GM18861 (cell line): Measurements from ENCODE around the gene PRSS2.

ENCODE experiments used
- ATAC-seq: cut with Tn5 transposase; IDR thresholded peaks from one replicate; pipeline ENCODE4 v1.9.1; 2021; ENCODE audit not compliant: unreplicated experiment

Gene PRSS2

DNA sequence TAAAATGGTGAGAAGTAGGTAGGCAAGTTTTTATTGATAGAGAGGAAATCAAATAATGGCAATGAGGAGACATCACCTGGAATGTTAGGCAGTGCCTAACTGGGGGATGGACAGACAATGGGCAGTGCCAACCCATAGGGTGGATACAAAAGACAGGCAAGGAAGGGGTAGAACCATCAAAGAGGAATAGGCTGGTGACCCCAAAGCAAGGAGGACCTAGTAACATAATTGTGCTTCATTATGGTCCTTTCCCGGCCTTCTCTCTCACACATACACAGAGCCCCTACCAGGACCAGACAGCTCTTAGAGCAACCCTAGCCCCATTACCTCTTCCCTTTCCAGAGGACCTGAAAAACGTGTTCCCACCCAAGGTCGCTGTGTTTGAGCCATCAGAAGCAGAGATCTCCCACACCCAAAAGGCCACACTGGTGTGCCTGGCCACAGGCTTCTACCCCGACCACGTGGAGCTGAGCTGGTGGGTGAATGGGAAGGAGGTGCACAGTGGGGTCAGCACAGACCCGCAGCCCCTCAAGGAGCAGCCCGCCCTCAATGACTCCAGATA, 30.0 kb downstream of the PRSS2 start:
- no peak for ATAC-seq

- ATAC-seq = no peak
Measured at GRCh38 chr7:142801601-142802295, 31.0 kb downstream of the PRSS2 start.

DNA sequence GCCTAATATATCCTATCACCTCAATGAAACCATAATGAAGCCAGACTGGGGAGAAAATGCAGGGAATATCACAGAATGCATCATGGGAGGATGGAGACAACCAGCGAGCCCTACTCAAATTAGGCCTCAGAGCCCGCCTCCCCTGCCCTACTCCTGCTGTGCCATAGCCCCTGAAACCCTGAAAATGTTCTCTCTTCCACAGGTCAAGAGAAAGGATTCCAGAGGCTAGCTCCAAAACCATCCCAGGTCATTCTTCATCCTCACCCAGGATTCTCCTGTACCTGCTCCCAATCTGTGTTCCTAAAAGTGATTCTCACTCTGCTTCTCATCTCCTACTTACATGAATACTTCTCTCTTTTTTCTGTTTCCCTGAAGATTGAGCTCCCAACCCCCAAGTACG, 31.5 kb downstream of the PRSS2 start:
- no peak for ATAC-seq

- ATAC-seq = no peak
Measured at GRCh38 chr7:142803901-142804300, 33.1 kb downstream of the PRSS2 start.

DNA sequence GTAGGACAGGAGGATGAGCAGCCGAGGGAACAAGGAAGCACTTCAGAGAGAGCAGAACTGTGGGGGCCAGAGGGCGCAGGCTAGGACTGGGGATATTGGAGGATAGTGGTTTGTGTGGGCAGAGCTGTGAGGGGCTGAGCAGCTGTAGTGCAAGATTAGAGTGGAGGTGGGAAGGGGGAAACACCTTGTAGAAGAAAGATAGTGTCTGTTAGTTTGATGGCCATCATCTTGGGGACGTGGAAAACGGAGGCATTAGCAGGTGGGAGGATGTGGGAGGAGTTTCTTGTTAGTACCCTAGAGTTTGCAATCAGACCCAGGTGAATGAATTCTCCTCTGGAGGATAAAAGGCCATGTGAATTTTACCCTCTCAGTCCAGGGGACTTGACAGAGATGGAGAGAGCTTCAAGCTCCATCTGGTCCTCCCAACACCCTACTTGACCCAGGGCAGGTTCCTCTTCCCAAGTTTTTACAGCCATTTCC, 34.0 kb downstream of the PRSS2 start:
- ATAC-seq = no peak

DNA sequence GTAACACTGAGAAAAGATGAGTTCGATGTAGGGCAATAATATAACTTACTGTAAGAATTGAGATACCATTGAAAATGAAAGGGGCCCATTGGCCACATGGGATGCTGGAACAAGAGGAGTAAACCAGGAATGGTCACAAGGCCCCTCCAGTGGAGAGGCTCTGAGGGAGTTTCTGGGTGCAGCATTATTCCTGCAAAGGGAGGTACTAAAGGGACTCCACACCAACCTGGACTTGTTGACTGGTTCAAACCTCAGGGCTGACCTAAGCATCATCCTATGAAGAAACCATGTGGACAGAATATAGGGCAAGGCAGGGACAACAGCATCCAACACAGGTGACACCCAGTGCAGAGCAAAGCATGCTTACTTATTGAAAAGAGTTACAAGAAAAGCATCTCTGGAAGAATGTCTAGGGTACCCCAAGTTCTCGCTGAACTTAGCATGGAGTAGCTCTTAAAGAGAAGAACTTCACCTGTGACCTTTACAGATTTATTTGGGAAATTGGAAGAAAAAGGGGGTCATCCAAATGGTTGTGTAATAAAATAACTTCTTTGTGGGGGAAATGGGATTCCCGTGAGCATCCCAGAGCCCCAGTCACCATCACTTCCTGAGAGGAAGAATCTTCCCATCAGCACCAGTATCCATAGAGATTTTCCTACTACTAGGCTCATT, 34.7 kb downstream of the PRSS2 start:
- ATAC-seq = no peak

DNA sequence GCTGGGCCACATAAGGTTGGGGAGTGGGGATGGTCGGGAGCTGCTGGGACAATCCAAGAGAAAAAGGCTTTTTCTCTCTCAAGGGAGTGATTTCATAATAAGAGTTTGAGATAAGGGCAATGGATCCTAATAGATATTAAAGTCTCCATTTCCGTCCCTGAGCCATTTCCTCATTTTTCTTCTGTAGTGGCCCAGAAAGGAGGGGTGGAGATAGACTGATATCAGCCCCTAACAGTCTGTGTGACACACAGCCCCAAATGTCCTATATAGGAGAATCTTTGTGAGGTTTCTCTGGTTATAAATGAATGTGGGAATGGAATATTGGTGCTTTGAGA, 35.2 kb downstream of the PRSS2 start:
- no peak for ATAC-seq

DNA sequence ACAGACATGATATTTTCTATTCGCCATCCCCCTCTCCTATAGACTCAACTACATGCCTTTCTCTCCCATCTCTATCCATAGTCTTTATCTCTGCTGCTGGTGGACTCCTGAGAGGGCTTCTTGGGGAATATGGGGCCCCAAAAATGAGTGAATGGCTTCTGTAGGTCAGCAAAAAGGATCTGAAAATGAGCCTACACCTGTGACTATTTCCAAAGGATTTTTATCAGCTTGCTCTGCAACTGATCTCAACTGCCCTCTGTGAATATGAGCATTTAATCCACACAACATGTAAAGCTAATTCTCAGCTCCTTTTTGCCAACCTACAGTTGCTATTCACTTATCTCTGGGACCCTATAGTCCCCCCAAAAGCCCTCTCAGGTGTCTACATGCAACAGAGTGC, 36.2 kb downstream of the PRSS2 start:
- no peak for ATAC-seq

DNA sequence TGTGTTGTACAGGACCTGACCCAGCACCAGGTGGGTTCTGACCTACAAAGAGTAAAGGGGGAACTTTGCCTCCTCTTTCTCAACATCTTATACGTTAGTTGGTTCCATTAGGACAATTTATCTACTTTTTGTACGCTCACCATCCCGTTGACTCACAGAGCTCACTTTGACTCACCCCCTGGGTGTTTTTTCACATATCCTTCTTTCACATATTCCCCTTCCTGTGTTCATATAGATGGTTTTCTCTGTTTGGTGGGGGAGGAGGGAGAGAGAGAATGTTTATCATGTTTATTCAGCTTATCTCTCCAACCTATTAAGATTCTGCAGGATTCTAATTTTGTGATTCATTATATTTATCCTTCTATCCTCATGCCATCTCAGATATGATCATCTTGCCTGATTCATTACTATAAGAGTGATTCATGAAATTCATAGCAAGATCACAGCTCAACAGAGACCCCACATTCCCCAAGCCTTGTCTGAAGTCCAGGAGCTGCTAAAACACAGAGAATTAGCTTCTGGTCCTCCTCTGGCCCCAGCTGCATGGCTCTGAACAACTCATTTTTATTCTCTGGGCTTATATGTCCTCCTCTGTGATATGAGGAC, 37.2 kb downstream of the PRSS2 start:
- ATAC-seq = peak; percentile 12

- ATAC-seq = peak; percentile 16
Measured at GRCh38 chr7:142808461-142808801, 37.7 kb downstream of the PRSS2 start.

DNA sequence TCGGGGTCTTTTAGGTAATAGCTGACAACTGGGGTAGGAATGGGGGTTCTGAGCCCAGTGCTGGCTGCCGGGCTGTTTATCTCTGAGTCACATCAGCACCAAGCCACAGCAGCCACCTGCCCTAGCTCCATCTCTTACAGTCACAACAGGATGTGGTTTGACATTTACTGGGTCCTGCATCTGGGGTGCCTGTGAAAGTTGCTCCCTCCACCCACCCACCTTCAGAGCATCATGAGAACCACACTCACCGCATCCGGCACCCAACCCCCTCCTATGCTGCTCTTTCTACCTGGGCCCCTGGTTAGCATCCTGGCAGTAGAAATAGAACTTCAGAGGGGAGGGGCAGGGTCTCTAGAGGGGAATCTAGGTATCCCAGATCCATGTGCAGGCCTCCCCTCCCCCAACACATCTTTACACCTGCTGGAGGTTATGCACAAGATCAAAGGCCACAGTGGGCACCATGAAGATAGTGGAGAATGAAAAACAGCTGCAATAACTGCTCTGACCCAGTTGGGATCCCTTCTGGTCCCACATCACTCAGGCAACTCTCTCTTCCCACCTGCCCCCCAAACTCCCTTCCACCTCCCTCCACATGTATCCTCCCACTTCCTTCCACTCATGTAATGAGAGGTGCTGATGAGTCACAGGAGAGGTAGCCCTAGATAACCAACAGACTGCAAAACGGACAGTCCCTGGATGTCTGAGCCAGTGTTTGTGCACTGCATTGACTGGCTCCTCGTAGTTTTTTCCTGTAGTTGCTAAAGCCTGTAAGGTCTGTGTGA, 38.2 kb downstream of the PRSS2 start:
- ATAC-seq = peak; percentile 81

DNA sequence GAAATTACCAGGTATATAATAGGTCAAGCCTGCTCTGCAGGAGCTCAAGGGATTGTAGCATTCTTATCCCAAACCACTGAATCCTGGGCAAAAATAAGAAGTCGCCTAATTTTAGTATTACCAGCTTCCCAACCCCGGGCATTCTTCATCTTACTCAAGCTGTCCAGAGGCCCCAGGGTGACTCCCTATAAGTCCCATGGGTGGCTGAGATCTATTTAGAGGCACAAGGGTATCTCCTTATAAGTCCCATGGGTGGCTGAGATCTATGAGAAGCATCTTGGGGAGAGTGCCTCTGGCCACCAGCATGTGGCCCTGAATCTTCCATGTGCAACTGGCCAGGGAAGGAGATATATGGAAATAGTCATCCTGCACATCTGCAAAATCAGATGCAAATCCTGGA, 38.9 kb downstream of the PRSS2 start:
- ATAC-seq = peak; percentile 22

- no peak for ATAC-seq
Measured at GRCh38 chr7:142811154-142811737, 40.5 kb downstream of the PRSS2 start.

GRCh38 chr7:142812437-142813215, 41.9 kb downstream of the PRSS2 start:
- no peak for ATAC-seq

GRCh38 chr7:142813226-142813625, 42.5 kb downstream of the PRSS2 start:
- ATAC-seq = no peak

GRCh38 chr7:142813699-142814098, 42.9 kb downstream of the PRSS2 start:
- no peak for ATAC-seq

GRCh38 chr7:142814451-142814850, 43.7 kb downstream of the PRSS2 start:
- no peak for ATAC-seq

GRCh38 chr7:142815134-142815533, 44.4 kb downstream of the PRSS2 start:
- no peak for ATAC-seq

- ATAC-seq = no peak
Measured at GRCh38 chr7:142817506-142817905, 46.7 kb downstream of the PRSS2 start.

GRCh38 chr7:142819530-142819929, 48.8 kb downstream of the PRSS2 start:
- no peak for ATAC-seq
